GM19099 (cell line): Measurements from ENCODE around the gene ARHGDIA.

Experiments
- POLR2A ChIP-seq: IDR thresholded peaks from 3 replicates; pipeline ENCODE4 v1.6.1; 2011; ENCODE audit warnings: low read depth; ENCODE audit not compliant: insufficient read length; ENCODE audit errors: extremely low read depth

ARHGDIA gene

DNA sequence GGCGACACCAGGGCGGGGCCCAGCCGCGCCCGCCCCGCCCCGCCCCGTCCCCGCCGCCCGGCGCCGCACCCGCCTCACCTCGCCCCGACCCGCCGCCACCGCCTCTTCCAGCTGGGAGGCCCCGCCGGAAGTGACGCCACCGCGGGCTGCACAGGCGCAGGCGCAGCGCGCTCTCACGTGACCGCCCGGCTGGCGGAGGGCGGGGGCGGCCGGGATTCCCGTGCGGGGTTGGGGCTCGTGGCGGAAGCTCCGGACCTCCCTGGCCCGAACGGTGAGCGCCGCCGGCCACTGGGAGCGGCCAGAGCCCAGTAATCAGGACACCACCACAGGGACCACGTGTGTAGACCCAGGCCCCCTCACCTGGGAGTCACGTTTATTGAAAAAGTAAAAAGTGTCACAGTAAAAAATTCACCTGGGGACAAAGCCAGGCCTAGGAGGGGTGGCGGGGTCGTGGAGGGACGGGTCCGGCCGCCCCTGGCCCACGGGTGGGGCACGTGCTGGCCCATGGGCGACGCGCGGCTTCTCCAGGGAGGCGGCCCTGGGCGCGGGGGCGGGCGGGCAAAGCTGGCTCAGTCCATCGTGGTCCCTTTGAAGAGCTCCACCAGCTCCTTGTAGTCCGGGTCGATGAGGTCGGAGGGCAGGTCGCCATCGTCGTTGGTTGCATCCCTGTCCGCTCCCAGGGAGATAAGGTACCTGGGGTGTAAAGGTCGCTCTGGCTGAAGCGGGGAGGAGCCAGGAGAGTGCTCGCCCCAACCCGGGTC is 37.8 kb downstream of the ARHGDIA start, which contains the start of gene MCRIP1:
Gene MCRIP1, minus strand, starts transcription at position 132 of the 761 bp plus-strand sequence. CDS start 8,785 bp downstream, outside the sequence.
- peak; percentile 85 for TF ChIP-seq POLR2A

DNA sequence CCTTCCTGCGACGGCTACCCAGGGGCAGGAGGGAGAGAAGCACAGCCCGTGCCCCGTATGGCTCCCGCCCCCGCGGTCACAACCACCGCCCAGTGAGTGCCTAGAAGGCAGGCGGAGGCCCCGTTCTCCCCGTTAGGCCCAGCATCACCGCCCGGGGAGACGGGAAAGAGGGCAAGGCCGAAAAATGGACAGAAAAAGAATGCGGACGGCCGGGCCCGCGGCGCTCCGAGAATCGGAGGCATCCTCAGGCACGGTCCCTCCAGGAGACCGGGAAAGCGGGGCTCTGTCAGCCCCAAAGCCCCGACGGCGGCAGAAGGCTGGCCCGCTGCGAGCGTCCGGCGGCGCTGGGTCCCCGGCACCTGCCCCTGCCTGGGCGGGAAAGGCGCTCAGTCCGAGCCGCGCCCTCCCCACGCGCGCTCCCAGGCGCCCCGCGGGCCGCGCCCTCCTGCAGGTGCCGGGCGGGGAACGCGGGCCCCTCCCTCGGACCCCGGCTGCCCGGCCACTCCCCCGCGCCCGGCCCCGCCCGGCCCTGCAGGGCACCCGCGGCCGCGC is 38.5 kb downstream of the ARHGDIA start:
- no peak for TF ChIP-seq POLR2A

DNA sequence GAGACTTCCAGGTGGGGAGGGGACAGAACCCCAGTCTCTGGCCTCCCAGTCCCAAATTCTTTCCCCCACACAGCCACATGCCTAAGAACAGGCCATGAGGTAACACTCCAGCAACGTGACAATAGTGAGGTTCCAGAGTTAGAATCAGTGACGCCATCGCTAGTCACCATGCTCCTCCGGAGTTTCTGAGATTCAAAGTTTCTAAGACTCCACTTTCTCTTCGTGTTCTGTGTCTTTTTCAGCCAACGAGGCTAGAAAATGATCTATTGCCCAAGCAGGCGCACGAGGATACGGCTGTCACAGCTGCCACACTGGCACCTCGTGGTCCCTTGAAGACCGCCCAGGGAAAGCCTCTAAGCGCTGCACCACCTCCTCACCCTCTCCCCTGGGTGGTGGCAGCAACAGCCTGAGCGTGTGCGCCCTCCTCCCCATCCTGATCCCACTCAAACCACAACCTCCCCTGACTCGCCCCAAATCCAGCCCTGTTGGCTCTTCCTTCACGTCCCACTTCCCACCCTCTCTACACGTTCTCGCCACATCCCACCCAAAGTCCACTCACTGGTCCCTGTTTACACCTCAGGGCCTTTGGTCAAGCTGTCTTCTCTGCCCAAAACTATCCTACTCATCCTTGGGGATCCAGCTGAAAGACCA is 39.1 kb downstream of the ARHGDIA start:
- TF ChIP-seq POLR2A = peak; percentile 9

DNA sequence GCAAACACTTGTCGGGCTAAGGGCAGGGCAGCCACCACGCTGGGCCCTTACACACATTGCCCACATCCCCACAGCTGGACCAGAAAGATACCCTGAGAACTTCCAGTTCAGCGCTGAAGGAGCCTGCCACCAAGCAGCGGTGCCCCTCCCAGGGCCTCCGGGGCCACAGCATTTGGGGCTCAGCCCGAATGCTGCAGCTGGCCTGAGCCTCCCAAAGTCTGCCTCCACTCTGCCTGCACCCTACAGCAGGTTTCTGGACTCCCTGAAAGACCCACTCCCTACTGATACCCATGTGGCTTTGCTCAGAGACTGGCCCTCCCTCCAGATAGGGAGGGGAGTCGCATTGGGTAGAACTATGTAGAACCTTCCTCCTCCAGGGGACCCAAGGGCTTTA is 39.6 kb downstream of the ARHGDIA start:
- no peak for TF ChIP-seq POLR2A

DNA sequence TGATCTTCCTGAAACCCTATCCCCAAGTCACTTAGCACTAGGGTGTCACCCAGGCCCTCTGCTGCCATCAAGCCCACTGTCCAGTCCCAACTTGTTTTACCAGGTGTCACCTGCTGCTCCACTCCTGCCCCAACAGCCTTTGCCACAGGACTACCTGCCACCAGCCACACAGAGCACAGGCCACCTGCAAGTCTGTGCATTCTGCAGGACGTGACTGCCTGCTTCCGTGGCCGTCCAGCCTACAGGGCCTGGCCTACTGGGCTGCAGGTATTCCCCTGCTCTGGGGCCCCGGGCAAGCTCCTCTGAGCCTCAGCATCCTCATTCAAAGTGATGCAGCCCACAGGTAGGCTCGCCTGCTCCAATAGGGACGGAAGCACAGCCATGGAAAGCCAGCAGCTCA is 41.3 kb downstream of the ARHGDIA start:
- TF ChIP-seq POLR2A = no peak

DNA sequence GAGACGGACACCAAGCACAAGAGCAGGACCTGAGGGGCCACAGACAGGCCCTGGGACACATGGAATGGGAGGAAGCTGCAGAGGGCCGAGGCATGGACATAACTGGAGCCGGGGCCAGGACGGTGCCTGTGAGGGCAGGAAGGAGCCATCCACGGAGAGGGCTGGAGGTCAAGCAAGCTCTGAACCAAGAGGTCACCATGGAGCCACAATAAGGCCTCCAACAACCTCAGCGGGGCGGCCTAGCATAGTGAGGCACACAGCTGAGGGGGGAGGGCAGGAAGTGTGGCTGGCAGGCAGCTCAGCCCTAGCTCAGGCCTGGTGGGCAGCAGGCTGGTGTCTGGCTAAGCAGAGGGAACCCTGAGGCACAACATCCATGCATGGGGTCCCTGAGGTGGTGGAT is 42.5 kb downstream of the ARHGDIA start:
- no peak for TF ChIP-seq POLR2A

DNA sequence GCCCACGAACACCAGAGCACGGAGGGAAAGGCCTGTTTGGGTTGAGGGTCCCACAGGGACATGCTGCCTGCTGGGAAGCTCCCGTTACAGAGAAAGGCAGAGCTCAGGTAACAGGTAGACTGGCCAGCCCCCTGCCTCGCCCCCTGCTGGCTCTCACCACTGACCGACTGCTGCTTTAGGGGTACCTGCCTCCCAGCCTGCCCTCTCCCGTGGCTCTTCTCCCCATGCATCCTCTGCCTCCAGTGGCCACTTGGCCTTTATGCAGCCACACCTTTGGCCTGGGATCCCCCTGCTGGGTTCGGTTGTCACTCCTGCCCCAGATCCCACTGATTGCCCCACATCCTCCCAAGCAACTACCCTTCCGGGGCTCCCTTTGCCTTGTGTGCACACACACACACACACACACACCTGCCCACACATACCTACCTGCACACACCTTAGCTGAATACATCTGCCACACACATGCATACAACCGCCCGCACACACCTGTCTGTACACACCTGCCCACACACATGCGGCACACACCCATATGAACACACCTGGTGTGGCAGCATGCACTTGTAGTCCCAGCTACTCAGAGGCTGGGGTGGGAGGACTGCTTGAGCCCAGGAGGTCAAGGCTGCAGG is 45.2 kb downstream of the ARHGDIA start:
- TF ChIP-seq POLR2A = no peak

DNA sequence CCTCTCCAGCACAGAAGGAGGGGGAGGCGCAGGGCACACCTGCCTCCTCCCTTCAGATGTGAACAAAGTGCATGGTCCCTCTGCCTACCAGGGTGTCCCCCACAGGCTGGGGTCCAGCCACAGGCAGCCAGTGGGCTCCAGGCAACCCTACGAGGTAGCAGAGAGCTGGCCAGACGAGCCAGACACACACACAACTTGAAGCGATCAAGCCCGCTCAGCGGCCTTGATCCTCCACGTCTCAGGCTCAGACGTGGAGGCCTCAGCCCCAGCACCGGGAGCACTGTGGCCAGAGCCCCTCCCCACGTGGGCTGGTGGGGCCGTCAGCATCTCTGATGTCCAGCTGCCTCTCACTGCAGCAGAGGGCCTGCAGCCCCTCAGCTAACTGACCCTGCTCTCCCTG is 46.5 kb downstream of the ARHGDIA start:
- TF ChIP-seq POLR2A = no peak

DNA sequence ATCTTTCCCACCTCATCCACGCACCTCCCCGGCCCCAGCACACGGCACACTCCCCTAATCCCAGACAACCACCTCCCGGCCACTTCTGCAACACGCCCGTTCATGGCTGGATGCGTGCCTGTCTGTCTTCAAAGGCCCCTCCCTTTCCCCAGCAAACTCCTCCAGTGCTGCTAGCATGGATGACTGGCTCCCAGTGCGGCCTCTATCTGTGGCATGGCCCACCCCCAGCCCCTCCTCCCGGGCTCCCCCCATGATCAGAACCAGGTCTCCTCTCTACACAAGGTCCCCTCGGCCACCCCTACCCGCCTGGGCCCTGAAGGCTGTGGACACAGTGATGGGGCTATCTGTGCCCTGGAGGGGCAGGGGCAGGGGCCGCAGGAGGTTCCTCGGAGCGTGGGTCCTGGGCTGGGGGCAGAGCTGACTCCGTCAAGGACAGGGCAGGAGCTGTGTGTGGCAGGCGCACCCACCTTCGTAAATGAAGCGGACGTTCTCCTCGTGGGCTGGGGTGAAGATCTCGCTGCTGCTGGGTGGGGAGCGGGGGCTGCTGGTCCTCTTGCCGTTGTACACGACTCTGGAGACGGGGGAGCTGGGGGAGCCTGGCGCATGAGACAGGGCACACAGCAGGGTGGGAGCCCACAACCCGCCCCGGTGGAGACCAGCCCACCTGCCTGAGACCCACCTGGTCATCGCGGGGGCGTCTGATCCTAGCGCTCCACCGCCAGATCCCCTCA is 47.2 kb downstream of the ARHGDIA start:
- no peak for TF ChIP-seq POLR2A

DNA sequence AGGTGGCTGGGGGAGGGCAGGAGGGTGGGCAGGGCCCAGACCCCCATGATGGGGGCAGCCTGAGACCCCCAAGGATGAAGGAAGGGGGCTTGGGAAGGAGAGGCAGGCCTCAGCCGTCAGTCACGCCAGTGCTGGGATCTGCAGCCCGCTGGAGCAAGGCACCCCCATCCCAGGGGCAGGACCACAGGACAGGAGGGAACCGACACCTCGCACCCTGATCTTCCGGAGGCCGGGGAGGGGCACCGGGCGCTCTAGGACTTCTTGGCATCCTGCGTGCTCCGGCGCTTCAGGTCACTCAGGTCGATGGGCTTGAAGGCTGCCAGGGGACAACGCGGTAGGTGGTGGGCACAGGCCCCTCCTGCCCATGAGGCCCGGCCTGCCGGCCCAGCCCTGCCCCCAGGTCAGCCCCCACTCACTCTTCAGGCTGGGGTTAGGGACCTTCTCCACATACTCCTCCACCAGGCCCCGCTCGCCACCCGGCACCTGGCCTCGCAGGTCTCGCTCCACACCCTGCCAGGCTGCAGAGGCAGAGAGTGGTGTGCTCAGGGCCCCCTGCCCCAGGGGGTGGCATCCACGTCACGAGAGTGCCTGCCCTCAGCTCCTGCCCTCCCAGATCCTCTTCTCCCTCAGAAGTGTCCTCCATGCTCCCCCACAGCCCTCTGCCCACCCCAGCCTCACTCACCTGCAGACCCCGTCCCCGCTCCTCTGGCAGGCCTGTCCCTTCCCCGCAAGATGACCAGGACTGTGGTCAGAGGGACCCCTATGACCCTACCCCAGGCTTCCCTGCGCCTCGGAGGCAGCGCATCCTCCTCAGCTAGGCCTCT is 47.9 kb downstream of the ARHGDIA start:
- no peak for TF ChIP-seq POLR2A

DNA sequence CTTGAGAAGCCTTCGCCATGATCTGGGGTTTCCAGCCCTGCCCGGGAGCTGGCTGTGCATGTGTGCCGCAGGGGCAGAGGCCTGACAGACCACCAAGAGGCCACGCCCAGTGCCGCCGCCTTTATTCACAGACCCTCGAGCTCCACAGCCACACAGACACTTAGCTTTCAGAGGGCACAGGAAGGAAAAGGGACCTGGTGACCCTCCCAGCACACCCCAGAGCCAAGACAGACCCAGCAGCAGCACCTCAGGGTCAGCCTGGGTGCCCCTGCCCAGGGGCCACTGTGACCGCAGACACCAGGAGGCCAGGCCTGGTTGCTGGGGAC is 48.9 kb downstream of the ARHGDIA start:
- no peak for TF ChIP-seq POLR2A

DNA sequence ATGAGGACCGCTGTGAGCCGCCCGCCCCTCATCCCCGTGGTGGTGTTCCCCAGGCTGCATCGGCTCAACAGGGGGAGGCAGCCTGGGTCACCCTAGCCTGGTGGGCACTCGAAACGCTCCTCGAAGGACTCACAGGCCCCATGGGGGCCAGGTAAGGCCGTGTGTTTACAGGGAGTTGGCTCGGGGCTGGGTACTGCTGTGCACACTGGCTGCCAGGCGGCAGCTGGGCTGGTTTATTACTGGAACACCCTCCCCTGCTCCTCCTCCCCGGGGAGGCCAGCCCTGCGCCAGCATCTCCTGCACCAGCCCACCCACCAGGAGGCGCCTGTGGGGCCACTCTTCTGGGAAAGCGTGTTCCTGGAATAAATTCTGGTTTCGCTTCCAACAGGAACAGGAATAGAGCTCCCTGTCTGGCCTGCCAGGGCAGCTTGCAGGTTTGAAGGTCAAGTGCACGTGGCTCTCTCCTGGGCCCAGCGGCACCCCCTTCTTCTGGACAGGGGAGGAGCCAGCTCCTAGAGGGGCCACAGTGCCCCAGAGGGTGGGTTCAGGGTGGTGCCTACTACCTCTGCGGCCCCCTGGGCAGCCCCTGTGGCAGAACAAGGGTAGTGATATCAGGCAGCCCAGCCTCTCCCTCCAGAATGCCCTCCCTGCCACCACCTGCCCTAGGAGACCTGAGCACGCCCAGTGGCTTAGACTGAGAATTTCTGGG is 49.4 kb downstream of the ARHGDIA start:
- no peak for TF ChIP-seq POLR2A

DNA sequence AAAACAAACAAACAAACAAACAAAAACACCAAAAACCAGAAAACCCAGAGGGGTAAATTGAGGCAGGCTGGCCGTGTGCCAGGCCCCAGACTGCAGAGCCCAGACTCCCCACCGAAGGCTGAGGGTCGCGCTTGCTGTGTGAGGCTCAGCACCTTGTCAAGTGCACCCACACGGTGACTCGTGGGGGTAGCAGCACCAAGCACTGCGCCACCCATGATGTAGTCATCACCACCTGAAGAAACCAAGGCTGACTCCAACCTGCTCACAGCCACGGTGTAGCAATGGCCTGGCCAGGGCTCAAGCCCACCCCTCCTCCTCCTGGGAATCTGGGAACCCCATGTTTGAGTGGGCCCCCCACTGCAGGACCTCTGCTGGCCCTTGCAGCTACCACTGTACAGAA is 50.0 kb downstream of the ARHGDIA start:
- TF ChIP-seq POLR2A = no peak

DNA sequence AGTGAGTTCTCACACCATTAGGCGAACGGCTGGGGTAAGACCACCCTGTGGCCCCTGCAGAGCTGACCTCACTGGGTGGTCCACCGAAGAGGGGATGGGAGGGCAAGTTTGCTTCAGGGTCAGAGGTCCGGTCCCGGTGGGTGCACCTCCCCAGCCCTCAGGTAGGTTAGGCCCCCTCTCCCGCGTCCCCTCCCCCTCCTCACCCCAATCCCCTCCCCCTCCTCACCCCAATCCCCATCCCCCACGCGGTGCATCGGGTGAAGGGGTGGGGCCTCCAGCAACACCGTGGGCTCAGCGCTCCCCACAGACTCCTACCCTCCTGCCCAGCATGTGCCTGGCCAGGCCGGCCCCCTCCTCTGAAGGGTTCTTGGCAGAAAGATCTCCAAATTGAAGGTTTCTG is 51.4 kb downstream of the ARHGDIA start:
- no peak for TF ChIP-seq POLR2A

DNA sequence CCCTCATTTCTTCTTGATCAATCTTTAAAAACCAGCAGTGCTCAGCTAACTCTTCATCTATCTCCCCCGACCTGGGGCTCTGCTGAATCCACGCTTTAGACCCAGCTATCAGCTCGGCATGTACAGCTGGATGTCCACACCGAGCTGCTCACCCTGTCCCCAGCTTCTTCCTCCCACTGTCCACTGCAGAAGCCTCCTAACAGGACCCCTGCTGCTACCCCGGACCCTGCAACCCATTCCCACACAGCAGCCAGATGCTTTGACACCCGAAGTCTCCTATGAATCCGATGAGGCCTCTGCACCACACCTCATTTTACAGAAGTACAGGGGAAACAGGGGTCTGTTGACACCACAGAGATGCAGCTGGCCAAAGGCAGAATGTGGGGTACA is 53.4 kb downstream of the ARHGDIA start:
- no peak for TF ChIP-seq POLR2A
